HepG2 (cell line): Measurements from ENCODE around the gene DENND4A. TPM values are rescaled to one million over a fixed set of nuclear protein-coding genes. Genes with fewer than 3 reads are reported as not detected.

Experiments
- AGO1 ChIP-seq: fragments of 200-400 bp; formaldehyde crosslinking; IDR thresholded peaks from 2 replicates; pipeline ENCODE4 v1.6.1; 2017; ENCODE audit warnings: mild to moderate bottlenecking, low read depth, low read length, moderate library complexity; ENCODE audit not compliant: poor library complexity, severe bottlenecking
- DNMT3B ChIP-seq: conservative IDR thresholded peaks from 2 replicates; pipeline ENCODE4 v1.6.1; 2016; ENCODE audit warnings: missing biosample characterization, control low read depth
- FIP1L1 ChIP-seq: fragments of 200-400 bp; formaldehyde crosslinking; IDR thresholded peaks from 2 replicates; pipeline ENCODE4 v1.6.1; 2018; ENCODE audit warnings: low read depth, mild to moderate bottlenecking, low read length, moderate library complexity, borderline replicate concordance; ENCODE audit not compliant: insufficient read depth
- HHEX ChIP-seq: IDR thresholded peaks from 2 replicates; pipeline ENCODE4 v1.6.1; 2016; ENCODE audit warnings: control low read depth
- HOXA9 ChIP-seq: sonication (generic); formaldehyde crosslinking; IDR thresholded peaks from 2 replicates; pipeline ENCODE4 v1.8.1; 2022; ENCODE audit warnings: missing genetic modification reagents, mild to moderate bottlenecking, moderate library complexity, borderline replicate concordance
- JARID2 ChIP-seq: sonication (generic); formaldehyde crosslinking; IDR thresholded peaks from 2 replicates; pipeline ENCODE4 v1.8.1; 2023; ENCODE audit warnings: missing genetic modification reagents, inconsistent platforms; ENCODE audit not compliant: insufficient replicate concordance
- MAZ ChIP-seq, 2 experiments: sonication (generic) in 1 of 2; formaldehyde crosslinking in 1 of 2; IDR thresholded peaks; 2 replicates each; pipeline versions ENCODE4 v1.5.0 to v1.6.1; 2012 to 2020; ENCODE audit warnings: low read depth in 2 of 2, mild to moderate bottlenecking in 2 of 2, borderline replicate concordance in 1 of 2, improper control_type of control experiment in 1 of 2, low read length in 1 of 2, missing genetic modification reagents in 1 of 2, moderate library complexity in 1 of 2
- PAF1 ChIP-seq: IDR thresholded peaks from 2 replicates; pipeline ENCODE4 v1.6.1; 2016; ENCODE audit warnings: missing genetic modification reagents, missing compliant biosample characterization
- SNAPC2 ChIP-seq: sonication (generic); formaldehyde crosslinking; IDR thresholded peaks from 2 replicates; pipeline ENCODE4 v1.8.1; 2022; ENCODE audit warnings: mild to moderate bottlenecking, missing genetic modification reagents
- SRSF9 ChIP-seq: fragments of 200-400 bp; formaldehyde crosslinking; IDR thresholded peaks from 2 replicates; pipeline ENCODE4 v1.6.1; 2018; ENCODE audit warnings: borderline replicate concordance, mild to moderate bottlenecking, low read depth, low read length; ENCODE audit not compliant: insufficient read depth, poor library complexity, severe bottlenecking
- ZNF160 ChIP-seq: sonication (generic); formaldehyde crosslinking; IDR thresholded peaks from 2 replicates; pipeline ENCODE4 v1.8.0; 2022; ENCODE audit warnings: mild to moderate bottlenecking, inconsistent platforms, missing genetic modification reagents
- polyA plus RNA-seq, 8 experiments: library from polyadenylated mRNA; depleted of rRNA in 3 of 8; stranded (reverse) in 7 of 8; unstranded in 1 of 8; fragments of >200 nt; fragmentation: Illumina TruSeq in 4 of 8; extraction: Trizol in 4 of 8; gene quantifications; 2 replicates each; pipeline versions ENCODE4 v1.2.1 to v1.2.3, GENCODE V29; 2011 to 2016; ENCODE audit warnings: low read depth in 4 of 8, missing spikeins in 1 of 8, mixed read lengths in 1 of 8; ENCODE audit not compliant: insufficient read depth in 1 of 8
- total RNA-seq, 5 experiments: library from RNA; depleted of rRNA; stranded (reverse); fragments of >200 nt; fragmentation: Illumina TruSeq; extraction: Trizol; gene quantifications; 2 replicates each; pipeline ENCODE4 v1.2.3, GENCODE V29; 2016; ENCODE audit warnings: low read depth in 1 of 5
- TF ChIP-seq, protein P1 (sequence below): sonication (generic); formaldehyde crosslinking; IDR thresholded peaks from 2 replicates; pipeline ENCODE4 v1.4.0; 2020; ENCODE audit warnings: missing genetic modification reagents
- TF ChIP-seq, protein P2 (sequence below): sonication (generic); formaldehyde crosslinking; IDR thresholded peaks from 2 replicates; pipeline ENCODE4 v1.5.1; 2020; ENCODE audit warnings: mild to moderate bottlenecking, missing genetic modification reagents, moderate library complexity
- TF ChIP-seq, protein P3 (sequence below): sonication (generic); formaldehyde crosslinking; IDR thresholded peaks from 2 replicates; pipeline ENCODE4 v1.8.1; 2022; ENCODE audit warnings: mild to moderate bottlenecking, missing genetic modification reagents
- TF ChIP-seq, protein P4 (sequence below): sonication (generic); formaldehyde crosslinking; IDR thresholded peaks from 2 replicates; pipeline ENCODE4 v1.4.0; 2020; ENCODE audit warnings: low read depth, mild to moderate bottlenecking, missing genetic modification reagents
- TF ChIP-seq, protein P5 (sequence below): sonication (generic); formaldehyde crosslinking; IDR thresholded peaks from 2 replicates; pipeline ENCODE4 v1.4.0; 2020; ENCODE audit warnings: missing genetic modification reagents

The DENND4A gene
- total and polyA plus RNA-seq, 2 of the 13 experiments (the other 11 are each of a cell fraction or from before 2014, with no cell fraction given) = 13.2 to 18.6 TPM

DNA sequence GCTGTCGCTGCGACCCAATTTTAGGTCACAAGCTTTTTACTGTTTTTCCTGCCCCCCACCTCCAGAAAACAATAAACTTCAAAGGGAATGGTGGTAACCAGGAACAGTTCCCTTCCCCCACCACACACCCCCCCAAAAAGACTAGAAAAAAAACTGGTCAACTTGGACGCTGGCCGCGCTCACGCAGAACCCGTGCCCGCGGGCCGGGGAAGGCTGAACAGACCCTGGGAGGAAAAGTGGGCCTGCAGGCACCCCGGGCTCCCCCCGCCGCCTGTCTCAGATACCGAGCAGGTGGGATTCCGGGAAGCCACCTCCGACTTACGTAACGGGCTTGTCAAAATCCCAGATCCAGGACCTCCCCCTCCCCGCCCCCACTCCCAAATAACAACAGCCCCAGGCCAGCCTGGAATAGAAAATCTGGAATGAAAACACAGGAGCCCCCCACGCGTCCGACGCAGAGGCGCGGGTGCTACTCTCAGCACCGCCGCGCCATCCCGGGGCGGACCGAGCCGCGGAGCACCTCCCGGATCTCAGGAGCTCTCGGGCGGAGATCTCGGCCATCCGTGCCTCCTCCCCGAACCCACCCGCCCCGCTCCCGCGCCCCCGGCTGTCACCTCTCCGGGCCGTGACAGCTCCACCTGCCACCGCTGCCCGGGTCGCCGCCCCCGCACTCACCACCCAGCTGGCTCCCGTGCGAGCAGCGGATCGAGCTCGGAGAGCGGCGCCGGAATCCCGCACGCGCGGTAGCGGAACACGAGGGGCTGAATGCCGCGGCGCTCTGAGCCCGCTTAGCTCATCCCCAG lies 557 bp downstream of the DENND4A start (continued):
- no peak for TF ChIP-seq FIP1L1
- TF ChIP-seq, protein P1, sequence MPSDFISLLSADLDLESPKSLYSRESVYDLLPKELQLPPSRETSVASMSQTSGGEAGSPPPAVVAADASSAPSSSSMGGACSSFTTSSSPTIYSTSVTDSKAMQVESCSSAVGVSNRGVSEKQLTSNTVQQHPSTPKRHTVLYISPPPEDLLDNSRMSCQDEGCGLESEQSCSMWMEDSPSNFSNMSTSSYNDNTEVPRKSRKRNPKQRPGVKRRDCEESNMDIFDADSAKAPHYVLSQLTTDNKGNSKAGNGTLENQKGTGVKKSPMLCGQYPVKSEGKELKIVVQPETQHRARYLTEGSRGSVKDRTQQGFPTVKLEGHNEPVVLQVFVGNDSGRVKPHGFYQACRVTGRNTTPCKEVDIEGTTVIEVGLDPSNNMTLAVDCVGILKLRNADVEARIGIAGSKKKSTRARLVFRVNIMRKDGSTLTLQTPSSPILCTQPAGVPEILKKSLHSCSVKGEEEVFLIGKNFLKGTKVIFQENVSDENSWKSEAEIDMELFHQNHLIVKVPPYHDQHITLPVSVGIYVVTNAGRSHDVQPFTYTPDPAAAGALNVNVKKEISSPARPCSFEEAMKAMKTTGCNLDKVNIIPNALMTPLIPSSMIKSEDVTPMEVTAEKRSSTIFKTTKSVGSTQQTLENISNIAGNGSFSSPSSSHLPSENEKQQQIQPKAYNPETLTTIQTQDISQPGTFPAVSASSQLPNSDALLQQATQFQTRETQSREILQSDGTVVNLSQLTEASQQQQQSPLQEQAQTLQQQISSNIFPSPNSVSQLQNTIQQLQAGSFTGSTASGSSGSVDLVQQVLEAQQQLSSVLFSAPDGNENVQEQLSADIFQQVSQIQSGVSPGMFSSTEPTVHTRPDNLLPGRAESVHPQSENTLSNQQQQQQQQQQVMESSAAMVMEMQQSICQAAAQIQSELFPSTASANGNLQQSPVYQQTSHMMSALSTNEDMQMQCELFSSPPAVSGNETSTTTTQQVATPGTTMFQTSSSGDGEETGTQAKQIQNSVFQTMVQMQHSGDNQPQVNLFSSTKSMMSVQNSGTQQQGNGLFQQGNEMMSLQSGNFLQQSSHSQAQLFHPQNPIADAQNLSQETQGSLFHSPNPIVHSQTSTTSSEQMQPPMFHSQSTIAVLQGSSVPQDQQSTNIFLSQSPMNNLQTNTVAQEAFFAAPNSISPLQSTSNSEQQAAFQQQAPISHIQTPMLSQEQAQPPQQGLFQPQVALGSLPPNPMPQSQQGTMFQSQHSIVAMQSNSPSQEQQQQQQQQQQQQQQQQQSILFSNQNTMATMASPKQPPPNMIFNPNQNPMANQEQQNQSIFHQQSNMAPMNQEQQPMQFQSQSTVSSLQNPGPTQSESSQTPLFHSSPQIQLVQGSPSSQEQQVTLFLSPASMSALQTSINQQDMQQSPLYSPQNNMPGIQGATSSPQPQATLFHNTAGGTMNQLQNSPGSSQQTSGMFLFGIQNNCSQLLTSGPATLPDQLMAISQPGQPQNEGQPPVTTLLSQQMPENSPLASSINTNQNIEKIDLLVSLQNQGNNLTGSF (CRISPR knock-in tag) = no peak
- TF ChIP-seq SNAPC2 = 0 out of 2 replicates have a peak, but pooled peaks have one; percentile 14
- TF ChIP-seq SRSF9 = no peak
- TF ChIP-seq AGO1 = no peak
- TF ChIP-seq, protein P2, sequence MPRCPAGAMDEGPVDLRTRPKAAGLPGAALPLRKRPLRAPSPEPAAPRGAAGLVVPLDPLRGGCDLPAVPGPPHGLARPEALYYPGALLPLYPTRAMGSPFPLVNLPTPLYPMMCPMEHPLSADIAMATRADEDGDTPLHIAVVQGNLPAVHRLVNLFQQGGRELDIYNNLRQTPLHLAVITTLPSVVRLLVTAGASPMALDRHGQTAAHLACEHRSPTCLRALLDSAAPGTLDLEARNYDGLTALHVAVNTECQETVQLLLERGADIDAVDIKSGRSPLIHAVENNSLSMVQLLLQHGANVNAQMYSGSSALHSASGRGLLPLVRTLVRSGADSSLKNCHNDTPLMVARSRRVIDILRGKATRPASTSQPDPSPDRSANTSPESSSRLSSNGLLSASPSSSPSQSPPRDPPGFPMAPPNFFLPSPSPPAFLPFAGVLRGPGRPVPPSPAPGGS = 0 out of 2 replicates have a peak, but pooled peaks have one; percentile 77
- TF ChIP-seq HOXA9 (CRISPR knock-in tag) = 0 out of 2 replicates have a peak, but pooled peaks have one; percentile 54
- TF ChIP-seq, protein P3, sequence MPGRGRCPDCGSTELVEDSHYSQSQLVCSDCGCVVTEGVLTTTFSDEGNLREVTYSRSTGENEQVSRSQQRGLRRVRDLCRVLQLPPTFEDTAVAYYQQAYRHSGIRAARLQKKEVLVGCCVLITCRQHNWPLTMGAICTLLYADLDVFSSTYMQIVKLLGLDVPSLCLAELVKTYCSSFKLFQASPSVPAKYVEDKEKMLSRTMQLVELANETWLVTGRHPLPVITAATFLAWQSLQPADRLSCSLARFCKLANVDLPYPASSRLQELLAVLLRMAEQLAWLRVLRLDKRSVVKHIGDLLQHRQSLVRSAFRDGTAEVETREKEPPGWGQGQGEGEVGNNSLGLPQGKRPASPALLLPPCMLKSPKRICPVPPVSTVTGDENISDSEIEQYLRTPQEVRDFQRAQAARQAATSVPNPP (CRISPR knock-in tag) = no peak
- TF ChIP-seq DNMT3B (CRISPR knock-in tag) = 0 out of 2 replicates have a peak, but pooled peaks have one; percentile 36
- TF ChIP-seq JARID2 (CRISPR knock-in tag) = no peak
- TF ChIP-seq, protein P4, sequence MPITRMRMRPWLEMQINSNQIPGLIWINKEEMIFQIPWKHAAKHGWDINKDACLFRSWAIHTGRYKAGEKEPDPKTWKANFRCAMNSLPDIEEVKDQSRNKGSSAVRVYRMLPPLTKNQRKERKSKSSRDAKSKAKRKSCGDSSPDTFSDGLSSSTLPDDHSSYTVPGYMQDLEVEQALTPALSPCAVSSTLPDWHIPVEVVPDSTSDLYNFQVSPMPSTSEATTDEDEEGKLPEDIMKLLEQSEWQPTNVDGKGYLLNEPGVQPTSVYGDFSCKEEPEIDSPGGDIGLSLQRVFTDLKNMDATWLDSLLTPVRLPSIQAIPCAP (CRISPR knock-in tag) = no peak
- TF ChIP-seq PAF1 (CRISPR knock-in tag) = no peak
- TF ChIP-seq ZNF160 (CRISPR knock-in tag) = no peak; the same call in 1 of the 2 replicates
- TF ChIP-seq, protein P5, sequence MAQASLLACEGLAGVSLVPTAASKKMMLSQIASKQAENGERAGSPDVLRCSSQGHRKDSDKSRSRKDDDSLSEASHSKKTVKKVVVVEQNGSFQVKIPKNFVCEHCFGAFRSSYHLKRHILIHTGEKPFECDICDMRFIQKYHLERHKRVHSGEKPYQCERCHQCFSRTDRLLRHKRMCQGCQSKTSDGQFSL (CRISPR knock-in tag) = 0 out of 2 replicates have a peak, but pooled peaks have one; percentile 20
- TF ChIP-seq MAZ (IDR thresholded peaks at IDR 0.05; ENCODE audit: borderline replicate concordance, low read depth, low read length) = no peak
- peak; percentile 76; the same call in 1 of the 2 replicates for TF ChIP-seq MAZ (CRISPR knock-in tag; IDR thresholded peaks at IDR 0.05; ENCODE audit: low read depth)
- TF ChIP-seq HHEX = no peak
